M059J (cell line): ENCODE measurements around the gene EVC. TPM values are rescaled to one million over a fixed set of nuclear protein-coding genes. Genes with fewer than 3 reads are reported as not detected.
A peak's percentile ranks its signal among the peaks of the same experiment; 100 is the strongest.
"Not testable (repeated sequence)": the region's sequence is repeated elsewhere in the genome, so short reads cannot be mapped to it uniquely, and the experiment has no call there.

ENCODE experiments used
- DNase-seq: peaks from one replicate; pipeline ENCODE4 v3.0.0-alpha.2; 2012; ENCODE audit warnings: low read depth
- total RNA-seq: library from RNA; depleted of rRNA; stranded (reverse); fragments of >200 nt; shearing (Covaris generic); gene quantifications from 2 replicates; pipeline ENCODE4 v1.2.3, GENCODE V29; 2014

EVC gene
- total RNA-seq, 1 experiment from 2014 or later, result 14.5 TPM

- peak; percentile 57 for DNase-seq
Observed at GRCh38 chr4:5785806-5786680, 75.0 kb downstream of the EVC start.

GRCh38 chr4:5787311-5787710 lies 76.3 kb downstream of the EVC start:
- no peak for DNase-seq

GRCh38 chr4:5788144-5788543 lies 77.1 kb downstream of the EVC start:
- no peak for DNase-seq

GRCh38 chr4:5789141-5789540 lies 78.1 kb downstream of the EVC start:
- no peak for DNase-seq

GRCh38 chr4:5790546-5790857 lies 79.5 kb downstream of the EVC start:
- DNase-seq, result no peak

- no peak for DNase-seq
Observed at GRCh38 chr4:5791654-5792053, 80.7 kb downstream of the EVC start.

- DNase-seq, result no peak
Observed at GRCh38 chr4:5793514-5793913, 82.5 kb downstream of the EVC start.

GRCh38 chr4:5795580-5795979 lies 84.6 kb downstream of the EVC start:
- DNase-seq, result no peak

- no peak for DNase-seq
Observed at GRCh38 chr4:5796976-5797375, 86.0 kb downstream of the EVC start.

GRCh38 chr4:5797866-5798265 lies 86.9 kb downstream of the EVC start:
- DNase-seq, result no peak

GRCh38 chr4:5798462-5798861 lies 87.5 kb downstream of the EVC start:
- DNase-seq, result no peak

GRCh38 chr4:5798946-5799345 lies 87.9 kb downstream of the EVC start:
- DNase-seq, result no peak

GRCh38 chr4:5799406-5799805 lies 88.4 kb downstream of the EVC start:
- no peak for DNase-seq

- DNase-seq, result no peak
Observed at GRCh38 chr4:5800496-5800895, 89.5 kb downstream of the EVC start.

GRCh38 chr4:5801696-5802095 lies 90.7 kb downstream of the EVC start:
- DNase-seq, result no peak

- no peak for DNase-seq
Observed at GRCh38 chr4:5802565-5802964, 91.6 kb downstream of the EVC start.

GRCh38 chr4:5804656-5805055 lies 93.7 kb downstream of the EVC start:
- no peak for DNase-seq

GRCh38 chr4:5805270-5805669 lies 94.3 kb downstream of the EVC start:
- no peak for DNase-seq

- DNase-seq, result no peak
Observed at GRCh38 chr4:5808081-5808741, 97.2 kb downstream of the EVC start.

- no peak for DNase-seq
Observed at GRCh38 chr4:5809216-5809776, 98.3 kb downstream of the EVC start.

- DNase-seq, result no peak
Observed at GRCh38 chr4:5810151-5810550, 99.2 kb downstream of the EVC start.

GRCh38 chr4:5810770-5811430 lies 99.9 kb downstream of the EVC start:
- DNase-seq, result no peak

GRCh38 chr4:5812057-5812456 lies 101.1 kb downstream of the EVC start:
- DNase-seq, result not testable (repeated sequence)
